DMS53 treated with DMSO at 0.1 percent for 48 hours (cell line): ENCODE results near the gene ROBO1.
"Not testable (repeated sequence)": the region's sequence is repeated elsewhere in the genome, so short reads cannot be mapped to it uniquely, and the experiment has no call there.

Experiments used
- DNase-seq: peaks from one replicate; lab custom pipeline; 2025; ENCODE audit not compliant: unreplicated experiment; lab: John Stamatoyannopoulos, UW

ROBO1 gene

DNA sequence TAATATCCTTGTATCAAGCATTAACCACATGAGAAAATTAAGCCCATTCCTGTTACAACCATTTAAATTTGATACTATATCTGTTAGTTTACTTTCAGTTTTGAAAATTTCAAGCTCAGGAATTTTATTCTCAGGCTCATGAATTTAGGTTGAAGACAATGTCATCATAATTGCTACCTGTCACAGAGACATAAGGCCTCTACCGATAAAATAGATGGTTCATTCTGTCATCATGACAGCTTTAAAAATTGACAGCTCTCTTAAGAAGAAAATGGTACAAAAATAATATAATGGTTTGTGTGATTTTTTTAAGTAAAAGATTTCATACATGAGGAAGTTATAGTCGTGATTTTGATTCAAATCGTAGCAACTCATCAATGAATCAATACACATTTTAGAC lies 1003.2 kb downstream of the ROBO1 start:
- DNase-seq, result no peak

DNA sequence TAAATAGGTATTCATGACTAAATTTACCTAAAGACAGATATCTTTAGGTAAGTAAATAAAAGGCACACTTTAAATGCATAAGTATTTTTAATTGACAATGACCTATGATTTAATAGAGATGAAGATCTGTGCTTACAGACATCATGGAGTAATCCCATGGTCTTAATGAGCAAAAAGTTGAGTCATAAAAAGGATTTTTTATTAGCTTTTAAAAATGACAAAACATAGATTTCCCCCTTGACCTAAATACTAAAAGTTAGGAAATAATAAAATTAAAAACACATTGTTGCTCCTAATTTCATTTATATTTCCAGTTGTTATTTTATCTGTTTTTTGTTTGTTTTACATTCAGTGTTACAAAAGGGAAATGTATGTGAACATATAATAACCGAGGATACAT lies 1005.7 kb downstream of the ROBO1 start:
- DNase-seq, result no peak

DNA sequence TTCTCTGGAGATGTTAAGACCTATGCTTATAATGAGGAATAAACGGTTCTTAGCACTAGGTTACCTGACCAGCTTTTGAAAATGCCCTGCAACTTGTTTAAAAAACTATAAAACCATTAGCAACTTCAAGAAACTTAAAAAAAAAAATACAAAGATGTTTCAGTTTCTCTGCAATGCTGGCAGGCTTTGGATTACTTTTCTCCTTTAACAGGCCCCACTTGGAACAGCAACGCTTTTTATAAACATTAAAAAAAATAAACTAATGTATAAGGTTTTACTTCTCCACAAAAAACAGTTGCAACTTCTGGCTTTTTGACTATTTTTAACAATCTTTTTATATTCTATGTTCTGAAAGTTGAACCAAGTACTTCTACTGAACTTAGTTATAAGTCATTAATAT lies 1006.7 kb downstream of the ROBO1 start:
- no peak for DNase-seq

DNA sequence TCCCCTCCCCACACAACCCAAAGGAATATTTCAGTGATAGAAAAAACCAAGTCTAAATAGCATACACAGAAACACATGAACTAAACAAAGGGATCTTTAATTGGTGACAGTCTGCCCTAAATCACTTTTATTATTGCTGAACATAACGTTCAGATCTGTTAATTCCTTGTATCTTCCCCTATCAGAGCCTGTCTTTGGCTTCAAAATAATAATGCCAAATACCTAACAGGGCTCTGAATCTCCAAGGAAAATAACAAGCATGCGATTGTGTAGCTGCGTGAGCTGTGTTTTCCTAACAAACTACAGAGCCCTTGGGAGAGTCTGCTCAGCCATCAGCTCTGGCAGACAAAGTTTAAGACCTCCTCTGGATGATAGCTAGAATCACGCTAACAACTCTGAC lies 1010.1 kb downstream of the ROBO1 start:
- no peak for DNase-seq

DNA sequence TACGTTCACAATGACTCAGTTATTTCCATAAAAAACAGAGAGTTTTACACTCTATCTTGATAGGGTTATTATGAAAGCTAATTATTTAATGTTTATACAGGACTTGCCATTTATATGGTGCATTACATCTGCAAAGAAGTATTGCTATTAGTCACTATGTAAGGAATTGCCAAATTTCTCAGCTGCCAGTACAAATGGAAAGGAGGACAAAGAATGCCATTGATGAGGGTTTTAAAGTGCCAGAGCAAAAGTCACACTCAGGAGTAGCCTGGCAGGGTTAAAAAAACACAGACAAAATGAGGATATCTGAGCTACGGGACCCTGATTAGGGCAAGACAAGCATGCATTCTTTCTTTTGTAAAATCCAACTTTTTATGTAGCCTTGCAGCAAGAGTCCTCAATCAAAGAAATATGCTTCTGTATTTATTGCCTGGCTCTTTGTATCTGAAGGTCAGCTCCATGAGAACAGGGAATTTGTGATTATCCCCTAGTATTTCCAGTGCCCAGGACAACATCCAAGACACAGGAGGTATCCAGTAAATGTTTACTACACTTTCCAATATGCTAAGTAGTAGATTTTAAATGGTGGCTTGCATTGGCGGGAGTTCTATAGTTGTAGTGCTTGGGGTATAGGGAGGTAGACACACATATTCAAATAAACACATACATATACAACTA lies 1013.6 kb downstream of the ROBO1 start:
- DNase-seq, result no peak

DNA sequence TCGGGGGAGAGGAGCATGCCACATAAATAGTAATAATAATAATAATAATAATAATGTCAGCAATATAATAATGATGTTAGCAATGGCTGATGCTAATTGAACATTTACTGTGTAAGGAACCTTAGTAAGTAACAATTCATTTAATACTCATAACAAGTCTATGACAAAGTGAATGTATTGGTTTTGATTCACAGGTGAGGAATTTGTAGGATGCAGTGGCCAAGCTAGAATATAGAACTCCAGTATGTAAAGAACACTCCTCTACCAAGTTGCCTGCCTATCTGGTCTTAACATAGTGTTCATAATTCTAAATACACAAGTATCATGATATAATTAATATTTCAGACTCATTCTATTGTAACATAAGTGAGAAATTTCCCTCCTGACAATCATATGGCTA lies 1016.5 kb downstream of the ROBO1 start:
- no peak for DNase-seq

DNA sequence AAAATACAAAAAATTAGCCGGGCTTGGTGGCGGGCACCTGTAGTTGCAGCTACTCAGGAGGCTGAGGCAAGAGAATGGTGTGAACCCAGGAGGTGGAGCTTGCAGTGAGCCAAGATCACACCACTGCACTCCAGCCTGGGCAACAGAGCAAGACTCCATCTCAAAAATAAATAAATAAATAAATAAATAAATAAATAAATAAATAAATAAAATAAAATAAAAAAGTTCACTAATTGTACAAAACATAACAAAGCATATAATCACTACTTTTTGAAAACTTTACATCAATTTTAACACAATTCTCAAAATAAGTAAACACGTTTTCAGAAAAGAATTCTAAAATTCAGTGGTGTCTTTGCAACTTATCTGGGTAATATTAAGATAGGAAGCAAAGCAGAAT lies 1017.5 kb downstream of the ROBO1 start:
- DNase-seq, result not testable (repeated sequence)

DNA sequence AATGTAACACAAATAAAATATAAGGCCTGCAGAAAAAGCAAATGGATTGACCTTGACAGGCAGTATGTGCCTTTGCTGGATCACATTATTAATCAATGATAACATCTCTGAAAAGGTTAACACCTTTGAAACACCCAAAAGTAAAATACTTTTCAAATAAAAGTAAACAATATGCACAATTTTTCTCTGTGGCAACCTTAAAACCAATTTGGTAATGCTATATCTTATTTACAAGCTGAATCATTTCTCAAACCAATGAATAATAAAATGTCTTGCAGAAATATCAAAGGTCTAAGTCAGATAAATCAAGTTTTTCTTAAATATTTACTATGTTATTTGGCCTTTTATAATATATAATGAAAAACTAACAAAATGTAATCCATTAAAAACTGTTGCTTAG lies 1018.7 kb downstream of the ROBO1 start:
- no peak for DNase-seq

DNA sequence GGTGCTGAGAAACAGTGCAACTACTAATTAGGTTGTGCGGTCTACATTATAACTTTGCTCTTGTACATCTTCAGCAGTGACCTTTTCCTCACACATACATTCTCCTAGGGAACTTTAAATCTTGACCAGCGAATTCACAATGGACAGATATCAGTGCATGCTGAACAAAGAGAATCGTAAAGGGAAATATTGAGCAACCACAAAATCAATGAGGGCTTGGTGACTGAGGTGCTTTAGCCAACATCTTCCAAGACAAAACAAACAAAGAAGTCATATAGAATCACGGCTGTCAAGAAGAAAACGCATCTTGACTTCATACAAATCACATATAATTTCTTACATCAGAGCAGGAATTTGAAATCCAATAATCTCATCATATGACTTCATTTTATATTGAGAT lies 1022.0 kb downstream of the ROBO1 start:
- no peak for DNase-seq

DNA sequence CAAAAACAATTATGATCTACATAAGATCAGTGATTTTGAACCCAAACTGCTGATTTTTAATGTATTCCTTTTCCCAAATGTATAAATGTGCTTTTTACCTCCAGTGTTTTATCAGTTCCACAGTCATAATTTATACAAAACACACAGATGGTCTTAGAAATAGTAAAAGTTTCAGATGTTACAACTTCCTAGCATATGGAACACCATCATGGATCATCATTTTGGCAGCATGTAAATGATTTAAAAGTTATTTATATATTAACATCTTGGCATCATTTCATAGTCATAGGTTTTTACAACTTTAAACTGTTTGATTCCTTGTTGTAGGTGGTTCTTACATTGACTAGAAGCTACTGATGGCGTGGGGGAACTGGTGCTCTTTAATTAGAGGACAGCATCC lies 1025.3 kb downstream of the ROBO1 start:
- DNase-seq, result no peak

DNA sequence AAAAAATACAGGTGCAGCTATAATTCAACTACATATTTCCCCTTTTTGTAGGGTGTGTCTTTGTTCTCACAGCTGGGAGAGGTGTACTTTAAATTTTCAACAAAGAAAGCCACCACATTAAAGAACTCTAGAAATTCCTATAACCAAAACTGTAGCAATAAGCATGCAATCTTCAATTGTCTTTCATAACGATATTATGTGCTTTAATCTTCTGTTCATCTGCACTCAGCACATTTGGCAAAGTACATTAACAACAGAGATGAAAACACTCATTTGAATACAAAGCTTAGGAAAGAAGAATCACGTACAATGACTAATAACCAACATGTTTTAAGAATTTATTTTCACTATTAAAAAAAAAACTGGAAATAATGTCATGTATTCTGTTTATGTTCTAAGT lies 1025.8 kb downstream of the ROBO1 start:
- no peak for DNase-seq

DNA sequence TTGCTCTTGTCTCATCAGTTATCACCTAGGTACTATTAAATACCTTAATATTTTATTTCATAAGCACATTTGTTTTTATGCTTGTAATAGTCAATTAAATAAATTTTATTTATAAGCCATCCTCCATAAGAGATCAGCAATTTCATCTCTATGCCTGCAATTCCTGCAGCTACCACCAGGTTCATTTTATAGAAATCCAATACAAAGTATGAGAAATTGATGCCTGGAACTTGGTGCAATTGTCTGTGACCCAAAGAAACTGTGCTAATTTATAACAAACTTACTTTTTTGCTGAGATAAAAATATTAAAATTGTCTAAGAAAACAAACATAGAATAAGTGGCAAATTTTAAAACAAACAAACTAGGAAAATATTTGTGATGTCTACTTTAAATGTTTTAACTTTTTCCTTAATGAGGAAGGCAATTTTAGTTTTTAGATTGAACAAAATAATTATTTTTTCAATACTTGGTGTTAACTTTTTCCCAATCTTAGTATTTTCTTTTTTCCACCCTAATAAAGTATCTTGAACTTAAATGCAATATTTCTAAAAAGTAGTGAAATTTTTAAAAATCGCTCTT lies 1026.6 kb downstream of the ROBO1 start:
- DNase-seq, result no peak

DNA sequence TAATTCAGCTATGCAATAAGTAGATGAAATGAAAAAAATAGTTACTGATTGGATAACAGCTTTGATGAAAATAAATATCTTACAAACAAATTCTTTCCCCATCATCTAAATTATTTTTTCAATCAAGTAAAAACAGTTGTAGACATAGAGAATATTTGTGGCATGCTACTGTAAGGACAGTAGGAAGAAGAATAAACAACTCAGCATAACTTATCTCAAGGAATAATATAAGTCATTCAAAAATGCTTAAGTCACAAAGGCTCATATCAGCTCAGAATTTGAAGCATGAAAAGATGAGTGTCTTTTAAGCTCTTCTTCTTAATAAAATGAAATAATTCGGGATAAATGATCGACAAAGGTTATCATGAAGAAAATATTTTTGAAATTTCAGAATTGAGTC lies 1029.0 kb downstream of the ROBO1 start:
- DNase-seq, result no peak

DNA sequence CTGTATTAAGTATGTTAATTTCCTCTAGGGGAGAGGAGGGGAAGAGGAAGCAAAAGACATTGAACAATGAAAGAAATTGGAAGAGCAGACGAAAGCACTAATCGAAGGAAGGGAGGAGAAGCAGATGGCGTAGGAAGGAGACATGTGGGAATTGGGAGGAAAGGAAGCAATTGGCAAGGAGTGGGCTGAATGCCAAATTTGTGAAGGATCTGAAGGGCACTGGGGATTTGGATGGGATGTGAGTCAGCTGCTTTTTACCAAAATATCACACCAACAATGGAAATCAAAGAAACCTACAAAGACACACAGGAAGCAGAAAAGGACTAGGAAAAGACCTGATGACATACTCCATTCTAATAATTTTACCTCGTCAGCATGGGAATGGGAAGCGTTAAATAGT lies 1029.8 kb downstream of the ROBO1 start:
- DNase-seq, result no peak

DNA sequence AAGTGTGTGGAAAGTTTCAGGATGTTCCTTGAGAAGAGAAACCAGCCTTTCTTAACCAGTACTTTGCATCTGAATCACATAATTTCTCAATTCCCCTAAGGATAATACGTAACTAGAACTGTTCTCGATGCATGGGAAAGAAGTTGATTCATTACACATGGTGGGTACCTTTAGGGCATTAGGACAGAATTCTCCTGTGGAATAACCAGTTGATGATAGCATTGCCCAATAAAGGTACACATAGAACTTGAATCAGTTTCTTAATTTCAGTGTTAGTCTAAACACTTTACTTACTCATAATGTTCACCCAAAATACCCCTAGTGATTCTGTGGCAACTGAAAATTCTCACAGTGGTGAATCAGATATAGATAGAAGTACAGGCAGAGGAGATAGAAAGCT lies 1030.9 kb downstream of the ROBO1 start:
- no peak for DNase-seq

DNA sequence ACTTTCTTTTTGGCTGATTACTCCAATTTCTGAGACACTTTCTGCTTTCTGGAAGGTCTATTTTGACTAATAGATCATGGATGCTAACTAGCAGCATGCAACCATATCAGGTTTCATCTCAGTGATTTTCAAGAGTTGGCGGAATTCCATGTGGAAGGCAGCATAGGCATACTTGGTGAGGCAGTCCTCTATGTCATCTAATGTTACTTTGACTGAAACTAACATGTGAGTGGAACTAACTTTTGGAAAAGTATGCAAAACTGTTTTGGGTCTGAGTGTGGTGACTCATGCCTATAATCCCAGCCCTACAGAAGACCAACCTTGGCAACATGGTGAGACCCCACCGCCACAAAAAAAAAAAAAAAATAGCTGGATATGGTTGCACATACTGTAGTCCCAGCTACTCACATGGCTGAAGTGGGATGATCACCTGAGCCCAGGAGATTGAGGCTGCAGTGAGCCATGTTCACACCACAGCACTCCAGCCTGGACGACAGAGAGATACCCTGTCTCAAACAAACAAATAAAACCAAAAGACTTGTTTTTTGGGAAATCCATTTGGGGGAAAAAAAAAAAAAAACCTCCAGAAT lies 1033.7 kb downstream of the ROBO1 start:
- no peak for DNase-seq

DNA sequence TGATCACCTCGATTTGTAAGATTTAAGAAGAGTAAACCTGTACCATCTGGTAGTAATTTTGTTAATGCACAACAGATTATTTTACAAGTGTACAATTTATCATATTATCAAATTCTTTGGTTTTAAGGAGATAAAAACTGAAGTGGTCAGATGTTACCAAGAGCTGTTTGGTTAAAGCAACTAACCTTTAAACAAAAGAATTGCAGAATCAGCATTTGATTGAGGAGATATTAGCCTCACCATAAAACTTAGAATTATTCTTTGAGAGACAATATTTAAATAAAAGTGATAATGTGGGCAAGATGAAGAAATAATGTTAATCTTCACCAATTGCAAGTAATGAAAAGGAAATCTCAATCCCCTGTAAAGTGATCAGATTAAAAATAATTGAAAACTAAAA lies 1034.9 kb downstream of the ROBO1 start:
- no peak for DNase-seq

DNA sequence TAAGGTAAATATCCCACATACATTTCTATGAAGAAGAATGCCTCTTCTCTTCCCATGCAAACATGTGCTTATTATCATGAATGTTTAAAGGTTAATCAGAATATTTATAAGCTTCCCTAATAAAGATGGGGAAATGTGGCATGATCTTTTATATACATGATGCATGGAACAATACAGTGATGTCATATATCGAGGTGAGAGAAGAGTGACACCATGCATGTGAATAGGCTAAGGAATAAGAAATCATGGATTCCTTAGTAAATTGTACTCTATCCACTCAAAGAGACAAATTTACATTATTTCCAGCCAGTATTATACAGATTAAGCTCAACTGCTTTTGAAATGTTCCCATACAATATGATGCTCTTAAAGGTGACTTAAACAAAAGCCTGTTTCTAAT lies 1035.3 kb downstream of the ROBO1 start:
- DNase-seq, result no peak

DNA sequence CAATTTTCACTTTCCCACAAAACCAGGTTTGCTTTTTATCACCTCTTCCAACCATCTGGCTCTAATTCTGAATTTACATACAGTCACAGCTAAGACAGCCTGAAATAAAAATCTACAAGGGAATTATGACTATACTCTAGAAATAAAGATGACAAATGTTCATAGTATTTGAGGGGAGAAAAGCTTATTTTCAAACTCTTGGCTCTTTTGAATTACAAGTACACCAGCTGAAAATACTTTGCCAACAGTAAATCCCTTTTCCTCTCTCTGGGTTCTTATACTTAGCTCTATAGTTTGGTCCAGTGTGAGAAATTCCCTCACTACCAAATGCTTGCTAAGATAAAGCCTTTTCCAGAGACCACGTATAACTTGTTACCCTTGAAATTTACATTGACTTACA lies 1037.9 kb downstream of the ROBO1 start:
- DNase-seq, result no peak

DNA sequence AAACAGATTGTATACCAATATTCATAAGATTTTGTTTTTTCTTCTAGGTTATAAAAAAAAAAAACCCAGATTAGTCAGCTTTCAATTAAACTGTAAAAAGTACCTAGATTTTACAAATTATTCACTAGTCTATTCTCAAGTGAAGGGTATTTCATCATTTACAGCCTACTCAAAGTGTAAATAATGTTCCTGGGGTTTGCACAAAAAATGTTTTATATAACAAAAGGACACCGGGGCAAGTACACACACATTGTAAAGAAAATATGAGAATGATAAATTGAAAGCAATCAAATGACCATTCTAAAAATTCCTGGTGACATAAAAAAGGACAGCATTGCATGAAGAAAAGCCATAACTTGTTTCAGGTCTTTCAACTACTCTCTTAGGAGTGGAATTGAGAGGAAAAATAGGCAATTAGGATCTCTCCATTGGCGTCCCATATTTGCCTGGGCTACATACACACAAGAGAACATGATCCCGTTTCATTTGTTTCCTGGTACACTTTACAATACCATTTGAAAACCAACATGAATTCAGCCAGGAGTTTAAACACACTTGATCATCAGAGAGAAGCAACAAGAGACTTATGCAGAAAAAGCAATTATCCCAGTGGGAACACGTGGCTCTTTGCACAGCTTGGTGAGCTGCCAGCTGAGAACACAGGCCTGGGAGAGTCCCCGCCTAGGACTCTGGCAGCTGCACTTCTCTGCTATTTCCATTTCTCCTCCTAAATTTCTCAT lies 1039.2 kb downstream of the ROBO1 start:
- DNase-seq, result peak; percentile 50

DNA sequence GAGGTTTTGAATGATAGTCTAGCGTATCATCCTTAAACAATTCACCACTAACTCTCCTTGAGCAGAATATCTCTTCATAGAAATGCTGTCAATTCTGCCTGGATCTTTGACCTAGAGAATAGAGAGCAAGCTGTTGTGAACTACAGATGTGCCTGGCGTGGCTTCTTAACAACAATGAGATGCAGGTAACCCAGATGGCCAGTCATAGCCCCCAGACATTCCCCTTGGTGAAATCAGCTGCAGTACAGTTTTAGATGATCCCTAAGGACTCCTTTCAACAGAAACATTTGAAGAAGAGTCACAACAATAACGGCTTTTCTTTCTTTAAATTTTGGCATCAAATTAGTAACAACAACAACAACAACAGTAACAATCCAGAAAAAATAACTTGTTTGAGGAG lies 1041.3 kb downstream of the ROBO1 start:
- no peak for DNase-seq

DNA sequence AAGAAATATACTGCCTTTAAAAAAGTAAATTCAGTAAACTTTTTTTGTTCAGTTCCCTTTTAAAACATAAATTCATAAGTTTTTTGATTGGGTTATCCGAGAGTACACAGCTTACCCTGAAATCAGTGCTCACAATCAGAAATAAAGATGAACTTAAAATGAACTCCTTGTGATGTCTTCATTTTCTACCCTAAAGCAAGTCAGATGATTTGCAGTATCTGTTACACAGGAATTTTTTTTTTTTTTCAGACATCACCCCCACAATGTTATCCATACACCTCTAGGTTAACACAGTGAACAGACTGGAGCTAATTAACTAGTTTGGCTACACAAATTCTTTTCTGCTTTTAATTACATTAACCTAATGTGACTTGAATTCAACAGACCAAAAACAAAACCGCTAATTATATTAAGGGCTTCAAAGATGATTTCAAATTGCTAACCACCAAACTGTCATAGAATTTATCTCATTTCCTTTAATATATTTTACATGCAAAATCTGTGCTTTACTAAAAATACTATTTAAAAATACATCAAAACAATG lies 1042.0 kb downstream of the ROBO1 start:
- no peak for DNase-seq
